Esophagus squamous epithelium (tissue), 5 donors: ENCODE measurements around the gene MEOX1. TPM values are rescaled to one million over a fixed set of nuclear protein-coding genes. Genes with fewer than 3 reads are reported as not detected.
"Not testable (repeated sequence)": the region's sequence is repeated elsewhere in the genome, so short reads cannot be mapped to it uniquely, and the experiment has no call there.

ENCODE experiments used
- DNase-seq: peaks from one replicate; lab custom pipeline; 2025; lab: John Stamatoyannopoulos, UW
- H3K27ac ChIP-seq, 4 donors: fragments of 200-600 bp; sonication (generic); one replicate each; pipeline ENCODE4 v1.5.1; 2016 to 2019; ENCODE audit warnings: mild to moderate bottlenecking in 1 of 4
- H3K27me3 ChIP-seq, 4 donors: fragments of 200-600 bp; sonication (generic); 1 replicate in 3 of 4; 2 replicates in 1 of 4; pipeline versions ENCODE4 v1.5.1 to v1.6.0; 2017 to 2021; ENCODE audit warnings: antibody characterized with exemption in 1 of 4
- H3K36me3 ChIP-seq, 3 donors: fragments of 200-600 bp; sonication (generic); one replicate each; pipeline ENCODE4 v1.5.1; 2016 to 2019
- H3K4me1 ChIP-seq, 3 donors: fragments of 200-600 bp; sonication (generic); one replicate each; pipeline ENCODE4 v1.5.1; 2017 to 2019
- H3K4me3 ChIP-seq, 4 donors: fragments of 200-600 bp; sonication (generic); 1 replicate in 3 of 4; 2 replicates in 1 of 4; pipeline ENCODE4 v1.5.1; 2016 to 2019; ENCODE audit warnings: mild to moderate bottlenecking in 2 of 4, moderate library complexity in 1 of 4
- H3K9me3 ChIP-seq, 3 donors: fragments of 200-600 bp; sonication (generic); one replicate each; pipeline ENCODE4 v1.5.1; 2016 to 2019
- CTCF ChIP-seq, 6 experiments: fragments of 450-650 bp in 4 of 6; fragments of 200-600 bp in 2 of 6; sonication (generic) in 2 of 6; IDR thresholded peaks; one replicate each; pipeline ENCODE4 v1.5.1; 2016 to 2019; ENCODE audit warnings: antibody characterized with exemption in 6 of 6, mild to moderate bottlenecking in 4 of 6, moderate library complexity in 4 of 6
- POLR2A ChIP-seq, 4 donors: fragments of 450-650 bp; IDR thresholded peaks; one replicate each; pipeline ENCODE4 v1.6.1; 2017; ENCODE audit warnings: antibody characterized with exemption in 4 of 4, mild to moderate bottlenecking in 4 of 4, moderate library complexity in 3 of 4
- WGBS, 2 donors: methylation state at CpG; one replicate each; pipeline ENCODE4 v1.1.5; 2018; 5-methylcytosine and 5-hydroxymethylcytosine counted together
- intact Hi-C: fragments of 100-400 bp; cut with DNase I; formaldehyde crosslinking; loops from one replicate; pipeline ENCODE4 v1.15.0; 2022
- total RNA-seq, 4 donors: library from RNA; depleted of rRNA; stranded (reverse); fragments of >200 nt; gene quantifications; one replicate each; pipeline ENCODE4 v1.1.0, GENCODE V29; 2016
- donor health status: DM: yes; HTN: yes; CAD: no.

MEOX1 gene
- total RNA-seq, 4 donors from 2014 or later, result 0.64 to 6.1 (median 2.7) TPM

GRCh38 chr17:43604549-43604948 lies 57.2 kb downstream of the MEOX1 start:
- H3K9me3 ChIP-seq, result no peaks in the 10 kb centered on the region
- H3K27me3 ChIP-seq, result no peaks in the 10 kb centered on the region
- H3K36me3 ChIP-seq, result no peaks in the 10 kb centered on the region
- peaks cover 0 to 24% (median 2%) of the 10 kb centered on the region in 3 donors for H3K4me1 ChIP-seq
- no peak for DNase-seq
- TF ChIP-seq CTCF (IDR thresholded peaks at IDR 0.05) (no peak), POLR2A (IDR thresholded peaks at IDR 0.05) (no peak)
- H3K4me3 ChIP-seq, result no peak overlapping the region
- intact Hi-C loops, result no loop called here
- no peak overlapping the region for H3K27ac ChIP-seq
- WGBS, 2 donors, result 63 to 100% methylated on average over 1 of the region's 1 CpG

- 100% methylated on average over 1 of the region's 1 CpG for WGBS, 2 donors
- intact Hi-C loops, result no loop called here
Measured at GRCh38 chr17:43603321-43603720, 58.4 kb downstream of the MEOX1 start.

GRCh38 chr17:43602556-43602955 lies 59.2 kb downstream of the MEOX1 start:
- 88 to 94% methylated on average over 3 to 4 of the region's 4 CpGs for WGBS, 2 donors
- H3K4me3 ChIP-seq, DNase-seq, H3K9me3 ChIP-seq, H3K27me3 ChIP-seq, H3K36me3 ChIP-seq, intact Hi-C loops, H3K27ac ChIP-seq: not testable (repeated sequence)
- H3K4me1 ChIP-seq, result peaks cover 0 to 34% (median 4%) of the 10 kb centered on the region in 3 donors

More at GRCh38 chr17:43603321-43603720, 58.4 kb downstream of the MEOX1 start:
- Histone ChIP-seq H3K36me3 (no peaks in the 10 kb centered on the region), H3K27ac (no peak overlapping the region), H3K27me3 (no peaks in the 10 kb centered on the region), H3K4me3 (no peak overlapping the region), H3K4me1 (peaks cover 0 to 34% (median 4%) of the 10 kb centered on the region in 3 donors), H3K9me3 (no peaks in the 10 kb centered on the region)
- TF ChIP-seq POLR2A (IDR thresholded peaks at IDR 0.05) (no peak), CTCF (IDR thresholded peaks at IDR 0.05) (no peak)
- no peak for DNase-seq

- 51 to 55% methylated on average over 9 to 10 of the region's 10 CpGs for WGBS, 2 donors
- TF ChIP-seq POLR2A (IDR thresholded peaks at IDR 0.05), result no peak
- DNase-seq, result no peak
- H3K4me3 ChIP-seq, result no peak overlapping the region
- H3K27ac ChIP-seq, result peak overlapping the region in 2 of 4 donors; percentile 18 to 41
- H3K36me3 ChIP-seq, result no peaks in the 10 kb centered on the region
- H3K4me1 ChIP-seq, result peaks cover 0 to 34% (median 4%) of the 10 kb centered on the region in 3 donors
- intact Hi-C loops, result no loop called here
- H3K9me3 ChIP-seq, result no peaks in the 10 kb centered on the region
- no peaks in the 10 kb centered on the region for H3K27me3 ChIP-seq
Measured at GRCh38 chr17:43601280-43602039, 60.3 kb downstream of the MEOX1 start.

- Histone ChIP-seq H3K27ac (no peak overlapping the region), H3K27me3 (no peaks in the 10 kb centered on the region), H3K4me3 (no peak overlapping the region), H3K9me3 (no peaks in the 10 kb centered on the region), H3K36me3 (no peaks in the 10 kb centered on the region), H3K4me1 (peaks cover 0 to 34% (median 4%) of the 10 kb centered on the region in 3 donors)
- no peak for TF ChIP-seq POLR2A (IDR thresholded peaks at IDR 0.05)
- TF ChIP-seq CTCF (IDR thresholded peaks at IDR 0.05), result no peak
- intact Hi-C loops, result no loop called here
- WGBS, 2 donors, result 57 to 67% methylated on average over 3 of the region's 3 CpGs
- DNase-seq, result no peak
Measured at GRCh38 chr17:43599835-43600234, 61.9 kb downstream of the MEOX1 start.

- Histone ChIP-seq H3K36me3 (no peaks in the 10 kb centered on the region), H3K4me3 (no peak overlapping the region), H3K4me1 (peaks cover 0 to 34% (median 4%) of the 10 kb centered on the region in 3 donors), H3K9me3 (no peaks in the 10 kb centered on the region), H3K27me3 (no peaks in the 10 kb centered on the region), H3K27ac (no peak overlapping the region)
- TF ChIP-seq POLR2A (IDR thresholded peaks at IDR 0.05), result no peak
- no peak for TF ChIP-seq CTCF (IDR thresholded peaks at IDR 0.05)
- no peak for DNase-seq
- 72 to 73% methylated on average over 5 of the region's 5 CpGs for WGBS, 2 donors
- intact Hi-C loops, result no loop called here
Measured at GRCh38 chr17:43599046-43599395, 62.7 kb downstream of the MEOX1 start.
